Astrocyte of the spinal cord (primary cell): ENCODE results near the gene ROR2.

ENCODE experiments used
- DNase-seq: peaks from one replicate; pipeline ENCODE4 v3.0.0; 2011; ENCODE audit warnings: low read depth, low spot score
- H3K4me3 ChIP-seq: 2 replicates; pipeline ENCODE4 v1.5.1; 2011; ENCODE audit warnings: low read depth, mild to moderate bottlenecking, low read length, moderate library complexity
- in situ Hi-C: cut with HindIII; loops from 2 replicates; pipeline ENCODE4 v1.10.0; 2017; ENCODE audit warnings: low sequenced_read_pairs
- TF ChIP-seq, protein P1 (sequence below): IDR thresholded peaks from 2 replicates; pipeline ENCODE4 v1.5.1; 2012; ENCODE audit warnings: low read depth, mild to moderate bottlenecking, low read length, inconsistent platforms

The ROR2 gene

DNA sequence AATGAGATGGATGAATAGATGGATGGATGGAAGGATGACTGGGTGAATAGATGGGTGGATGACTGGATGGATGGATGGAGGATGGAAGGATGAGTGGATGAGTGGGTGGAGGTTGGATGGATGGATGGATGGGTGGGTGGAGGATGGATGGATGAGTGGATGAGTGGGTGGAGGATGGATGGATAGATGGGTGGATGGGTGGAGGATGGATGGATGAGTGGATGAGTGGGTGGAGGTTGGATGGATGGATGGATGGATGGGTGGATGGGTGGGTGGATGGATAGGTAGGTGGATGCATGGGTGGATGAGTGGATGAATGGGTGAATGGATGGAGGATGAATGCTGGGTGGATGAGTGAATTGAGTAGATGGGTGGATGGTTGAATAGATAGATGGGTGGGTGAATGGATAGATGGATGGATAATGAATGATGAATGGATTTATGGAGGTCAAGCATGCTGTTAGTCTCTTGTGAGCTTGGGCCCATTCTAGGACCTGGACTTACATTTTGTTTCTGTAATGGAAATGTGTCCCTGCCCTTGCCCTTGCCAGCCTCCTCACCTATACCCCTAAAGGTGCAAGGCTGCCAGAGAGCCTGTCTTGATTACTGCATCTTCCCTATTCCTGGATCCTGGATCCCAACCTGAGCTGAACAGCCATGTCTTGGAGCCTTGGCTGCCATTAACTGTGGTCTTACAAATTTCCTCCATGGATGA is 366.7 kb downstream of the ROR2 start:
- TF ChIP-seq, protein P1, sequence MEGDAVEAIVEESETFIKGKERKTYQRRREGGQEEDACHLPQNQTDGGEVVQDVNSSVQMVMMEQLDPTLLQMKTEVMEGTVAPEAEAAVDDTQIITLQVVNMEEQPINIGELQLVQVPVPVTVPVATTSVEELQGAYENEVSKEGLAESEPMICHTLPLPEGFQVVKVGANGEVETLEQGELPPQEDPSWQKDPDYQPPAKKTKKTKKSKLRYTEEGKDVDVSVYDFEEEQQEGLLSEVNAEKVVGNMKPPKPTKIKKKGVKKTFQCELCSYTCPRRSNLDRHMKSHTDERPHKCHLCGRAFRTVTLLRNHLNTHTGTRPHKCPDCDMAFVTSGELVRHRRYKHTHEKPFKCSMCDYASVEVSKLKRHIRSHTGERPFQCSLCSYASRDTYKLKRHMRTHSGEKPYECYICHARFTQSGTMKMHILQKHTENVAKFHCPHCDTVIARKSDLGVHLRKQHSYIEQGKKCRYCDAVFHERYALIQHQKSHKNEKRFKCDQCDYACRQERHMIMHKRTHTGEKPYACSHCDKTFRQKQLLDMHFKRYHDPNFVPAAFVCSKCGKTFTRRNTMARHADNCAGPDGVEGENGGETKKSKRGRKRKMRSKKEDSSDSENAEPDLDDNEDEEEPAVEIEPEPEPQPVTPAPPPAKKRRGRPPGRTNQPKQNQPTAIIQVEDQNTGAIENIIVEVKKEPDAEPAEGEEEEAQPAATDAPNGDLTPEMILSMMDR = no peak
- no peak overlapping the region for H3K4me3 ChIP-seq
- in situ Hi-C loops = no loop called here
- DNase-seq = no peak

DNA sequence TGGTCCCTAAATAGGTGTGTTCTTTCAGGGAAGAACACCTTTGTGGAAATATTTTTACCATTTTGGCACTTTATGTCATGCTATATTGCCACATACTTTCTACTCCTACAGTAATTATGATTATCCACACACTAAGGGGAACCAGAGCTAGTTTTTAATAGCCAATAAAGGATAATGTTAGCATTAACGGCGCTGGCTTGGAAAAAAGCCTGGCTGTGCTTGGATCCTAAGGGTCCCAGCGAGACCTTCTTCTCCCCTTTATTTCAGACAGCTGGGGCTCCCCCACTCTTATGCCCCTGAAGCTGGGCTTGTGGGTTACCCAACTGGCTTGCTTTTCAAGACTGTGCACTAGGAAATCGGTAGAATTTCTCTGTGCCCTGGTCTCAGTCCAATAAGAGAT is 367.8 kb downstream of the ROR2 start:
- H3K4me3 ChIP-seq = no peak overlapping the region
- in situ Hi-C loops = no loop called here
- no peak for DNase-seq
- TF ChIP-seq, protein P1 = no peak

DNA sequence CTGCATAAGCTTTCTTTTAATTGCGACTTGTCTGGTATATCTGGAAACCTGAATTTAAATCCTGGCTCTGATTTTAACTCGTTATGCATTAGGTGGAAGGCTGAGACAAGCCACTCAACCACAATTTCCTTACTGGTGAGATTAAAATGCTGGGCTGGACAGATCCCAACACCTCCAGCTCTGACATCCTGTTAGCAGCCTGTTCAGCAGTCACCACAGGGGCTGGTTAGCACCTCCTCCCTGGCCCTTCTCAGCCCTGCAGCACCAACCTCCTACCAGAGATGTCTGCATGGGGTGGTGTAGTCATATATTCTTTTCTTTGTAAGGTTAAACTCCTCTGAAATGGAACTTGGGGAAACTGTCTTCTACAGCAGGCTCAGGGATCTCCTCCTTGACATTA is 369.9 kb downstream of the ROR2 start:
- TF ChIP-seq, protein P1 = no peak
- H3K4me3 ChIP-seq = no peak overlapping the region
- in situ Hi-C loops = no loop called here
- peak; percentile 81 for DNase-seq

DNA sequence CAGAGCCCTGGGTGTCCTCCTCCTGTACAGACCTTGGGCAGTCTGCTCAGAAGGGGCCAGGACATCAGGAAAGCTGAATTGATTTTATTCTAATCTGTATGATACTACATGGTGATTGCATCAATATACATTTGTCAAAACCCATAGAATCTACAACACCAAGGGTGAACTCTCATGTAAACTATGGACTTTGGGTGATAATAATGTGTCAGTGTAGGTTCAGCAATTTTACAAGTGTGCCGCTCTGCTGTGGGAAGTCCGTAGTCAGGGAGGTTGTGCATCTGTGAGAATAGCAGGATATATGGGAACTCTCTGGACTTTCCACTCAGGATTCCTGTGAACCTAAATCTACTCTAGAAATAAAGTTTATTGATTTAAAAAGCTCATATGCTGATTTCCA is 371.1 kb downstream of the ROR2 start:
- in situ Hi-C loops = no loop called here
- DNase-seq = no peak
- H3K4me3 ChIP-seq = no peak overlapping the region
- TF ChIP-seq, protein P1 = no peak

DNA sequence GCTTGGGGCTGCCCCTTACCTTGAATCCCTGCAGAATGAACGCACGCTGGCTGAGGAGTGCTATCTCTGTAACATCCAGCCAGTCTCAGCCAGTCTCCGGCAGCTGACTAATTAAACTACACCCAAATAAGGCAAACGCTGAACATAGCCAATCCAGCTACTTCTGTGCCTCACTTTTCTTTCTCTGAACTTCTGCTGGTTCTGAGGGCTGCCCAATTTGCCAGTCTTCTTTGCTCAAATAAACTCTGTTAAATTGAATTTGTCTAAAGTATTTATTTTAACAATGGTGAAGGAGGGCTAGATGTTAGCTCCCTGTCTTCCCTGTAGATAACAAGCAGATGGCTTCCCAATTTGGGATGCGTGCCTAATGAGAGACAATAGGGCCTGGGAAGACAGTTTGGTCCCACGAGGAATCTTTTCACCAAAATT is 372.4 kb downstream of the ROR2 start:
- in situ Hi-C loops = no loop called here
- H3K4me3 ChIP-seq = no peak overlapping the region
- no peak for DNase-seq
- TF ChIP-seq, protein P1 = no peak

DNA sequence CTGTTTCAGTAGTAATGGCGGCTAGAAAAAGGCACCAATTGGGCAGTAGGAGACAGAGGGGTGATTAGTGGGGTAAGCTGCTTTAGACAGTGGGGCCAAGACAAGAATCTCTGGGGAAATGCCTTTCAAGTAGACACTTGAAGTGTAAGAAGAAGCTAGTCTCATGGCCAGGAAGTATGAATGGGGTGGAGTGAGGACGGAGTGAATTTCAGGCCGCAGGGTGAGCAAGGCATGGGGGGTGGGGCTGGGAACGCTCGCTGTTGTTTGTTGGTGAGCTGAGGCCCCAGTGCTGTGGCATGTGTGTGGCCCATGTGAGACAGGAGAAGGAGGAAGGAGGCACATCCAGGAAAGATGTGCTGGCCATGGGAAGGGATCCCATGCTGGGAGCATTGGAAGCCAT is 377.2 kb downstream of the ROR2 start:
- DNase-seq = no peak
- no peak overlapping the region for H3K4me3 ChIP-seq
- in situ Hi-C loops = no loop called here
- TF ChIP-seq, protein P1 = no peak
